Lung (tissue), 12 donors: ENCODE results near the gene ADCY1. TPM values are rescaled to one million over a fixed set of nuclear protein-coding genes. Genes with fewer than 3 reads are reported as not detected.

Experiments
- ATAC-seq: fragments of 200-7000 bp; cut with Tn5 transposase; one replicate; pipeline ENCODE4 v1.9.1; 2020; ENCODE audit warnings: moderate number of reproducible peaks; ENCODE audit not compliant: insufficient read depth, low FRiP score
- DNase-seq, 3 donors: peaks; one replicate each; pipeline ENCODE4 v3.0.0-alpha.2; 2013 to 2017
- H3K27ac ChIP-seq, 2 donors: one replicate each; pipeline ENCODE4 v1.5.1; 2013; ENCODE audit warnings: mild to moderate bottlenecking in 2 of 2, moderate library complexity in 2 of 2, control low read depth in 1 of 2, inconsistent platforms in 1 of 2, low read depth in 1 of 2, low read length in 1 of 2
- H3K27me3 ChIP-seq, 3 donors: one replicate each; pipeline ENCODE4 v1.5.1; 2013; ENCODE audit warnings: low read length in 2 of 3; ENCODE audit not compliant: control insufficient read depth in 3 of 3, insufficient read depth in 3 of 3
- H3K36me3 ChIP-seq, 4 donors: one replicate each; pipeline ENCODE4 v1.5.1; 2013; ENCODE audit warnings: low read length in 4 of 4, mild to moderate bottlenecking in 1 of 4, moderate library complexity in 1 of 4; ENCODE audit not compliant: control insufficient read depth in 4 of 4, insufficient read depth in 4 of 4
- H3K4me1 ChIP-seq, 5 donors: one replicate each; pipeline ENCODE4 v1.5.1; 2013; ENCODE audit warnings: low read length in 5 of 5, mild to moderate bottlenecking in 2 of 5, moderate library complexity in 1 of 5; ENCODE audit not compliant: control insufficient read depth in 5 of 5, insufficient read depth in 5 of 5
- H3K4me3 ChIP-seq: one replicate; pipeline ENCODE4 v1.5.1; 2013; ENCODE audit warnings: mild to moderate bottlenecking, control low read depth, moderate library complexity
- H3K9ac ChIP-seq, 2 donors: one replicate each; pipeline ENCODE4 v1.5.1; 2013; ENCODE audit warnings: low read length in 2 of 2, control low read depth in 1 of 2; ENCODE audit not compliant: insufficient read depth in 1 of 2
- H3K9me3 ChIP-seq, 4 donors: one replicate each; pipeline ENCODE4 v1.5.1; 2013; ENCODE audit warnings: low read length in 3 of 4, mild to moderate bottlenecking in 1 of 4, moderate library complexity in 1 of 4; ENCODE audit not compliant: control insufficient read depth in 4 of 4, insufficient read depth in 3 of 4
- CTCF ChIP-seq: IDR thresholded peaks from 2 replicates; pipeline ENCODE4 v1.5.1; 2012; ENCODE audit warnings: mild to moderate bottlenecking; ENCODE audit errors: control extremely low read depth, extremely low read depth
- WGBS, 2 donors: extraction: QIAGEN DNeasy Blood & Tissue Kit; methylation state at CpG; one replicate each; pipeline ENCODE4 v1.1.7; 2013; 5-methylcytosine and 5-hydroxymethylcytosine counted together
- polyA plus RNA-seq, 2 donors: library from polyadenylated mRNA; stranded (reverse); fragments of 200-250 nt; gene quantifications; one replicate each; pipeline ENCODE4 v1.2.1, GENCODE V29; 2013
- total RNA-seq, 2 donors: library from RNA; depleted of rRNA in 1 of 2; stranded (reverse); fragments of >200 nt in 1 of 2; gene quantifications; one replicate each; pipeline ENCODE4 v1.2.1, GENCODE V29; 2014 to 2021
- donor health status: control.
- donor health status: control.
- donor health status: Bipolar disorder and iron deficiency.
- donor health status: healthy.
- donor health status: DM: yes; HTN: yes; CAD: no.

Gene ADCY1
- total and polyA plus RNA-seq, 4 donors: 0.14 to 1.8 (median 0.28) TPM

GRCh38 chr7:45708046-45708950 lies 134.1 kb downstream of the ADCY1 start:
- WGBS, 2 donors: 89 to 93% methylated on average over 14 of the region's 14 CpGs
- DNase-seq (no peak), ATAC-seq (no peak)

GRCh38 chr7:45709168-45710042 lies 135.2 kb downstream of the ADCY1 start:
- Histone ChIP-seq H3K9me3 (no peaks in the 10 kb centered on the region), H3K36me3 (no peaks in the 10 kb centered on the region), H3K27ac (no peak overlapping the region), H3K4me1 (peaks cover 0 to 2% (median 0%) of the 10 kb centered on the region in 5 donors), H3K9ac (no peak overlapping the region), H3K27me3 (no peaks in the 10 kb centered on the region), H3K4me3 (no peak overlapping the region)
- 81 to 83% methylated on average over 14 of the region's 14 CpGs for WGBS, 2 donors
- DNase-seq (peak in 1 of 3 donors; percentile 11), ATAC-seq (peak; percentile 45)
- no peak for TF ChIP-seq CTCF

More at GRCh38 chr7:45708046-45708950, 134.1 kb downstream of the ADCY1 start:
- no peak overlapping the region for H3K9ac ChIP-seq
- no peaks in the 10 kb centered on the region for H3K9me3 ChIP-seq
- H3K27ac ChIP-seq: no peak overlapping the region
- no peaks in the 10 kb centered on the region for H3K27me3 ChIP-seq
- no peak for TF ChIP-seq CTCF
- no peak overlapping the region for H3K4me3 ChIP-seq
- peaks cover 0 to 2% (median 0%) of the 10 kb centered on the region in 5 donors for H3K4me1 ChIP-seq
- no peaks in the 10 kb centered on the region for H3K36me3 ChIP-seq

- no peak for ATAC-seq
These were observed 136.3 kb downstream of the ADCY1 start for GRCh38 chr7:45710271-45711160.

More at GRCh38 chr7:45710271-45711160, 136.3 kb downstream of the ADCY1 start:
- Histone ChIP-seq H3K27ac (no peak overlapping the region), H3K4me3 (no peak overlapping the region), H3K4me1 (peaks cover 0 to 2% (median 0%) of the 10 kb centered on the region in 5 donors), H3K27me3 (no peaks in the 10 kb centered on the region), H3K9me3 (no peaks in the 10 kb centered on the region), H3K36me3 (no peaks in the 10 kb centered on the region), H3K9ac (no peak overlapping the region)
- 93 to 95% methylated on average over 13 of the region's 13 CpGs for WGBS, 2 donors
- no peak for TF ChIP-seq CTCF
- no peak for DNase-seq
